GM21786 (cell line): ENCODE data around the gene ZNF774.
"Not testable (repeated sequence)": the region's sequence is repeated elsewhere in the genome, so short reads cannot be mapped to it uniquely, and the experiment has no call there.

Experiments
- ATAC-seq: cut with Tn5 transposase; IDR thresholded peaks from one replicate; pipeline ENCODE4 v1.9.1; 2021; ENCODE audit not compliant: unreplicated experiment

Gene ZNF774

DNA sequence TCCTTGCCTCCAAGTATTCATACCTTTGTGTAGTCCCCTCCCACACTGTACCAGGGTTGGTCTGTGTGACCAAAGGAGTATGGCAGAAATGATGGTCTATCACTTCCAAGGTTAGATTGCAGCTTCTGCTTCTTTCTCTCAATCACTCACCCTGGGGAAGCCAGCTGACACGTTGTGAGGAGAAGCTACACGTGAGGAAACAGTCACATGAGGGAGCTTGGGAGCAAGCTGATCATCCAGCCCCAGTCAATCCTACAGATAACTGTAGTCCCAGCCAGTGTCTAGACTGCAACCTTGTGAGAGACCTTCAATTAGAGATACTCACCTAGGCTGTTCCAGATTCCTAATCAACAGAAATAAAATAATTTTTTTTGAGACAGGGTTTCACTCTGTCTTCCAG lies 6.2 kb upstream of the ZNF774 start:
- ATAC-seq, result no peak

DNA sequence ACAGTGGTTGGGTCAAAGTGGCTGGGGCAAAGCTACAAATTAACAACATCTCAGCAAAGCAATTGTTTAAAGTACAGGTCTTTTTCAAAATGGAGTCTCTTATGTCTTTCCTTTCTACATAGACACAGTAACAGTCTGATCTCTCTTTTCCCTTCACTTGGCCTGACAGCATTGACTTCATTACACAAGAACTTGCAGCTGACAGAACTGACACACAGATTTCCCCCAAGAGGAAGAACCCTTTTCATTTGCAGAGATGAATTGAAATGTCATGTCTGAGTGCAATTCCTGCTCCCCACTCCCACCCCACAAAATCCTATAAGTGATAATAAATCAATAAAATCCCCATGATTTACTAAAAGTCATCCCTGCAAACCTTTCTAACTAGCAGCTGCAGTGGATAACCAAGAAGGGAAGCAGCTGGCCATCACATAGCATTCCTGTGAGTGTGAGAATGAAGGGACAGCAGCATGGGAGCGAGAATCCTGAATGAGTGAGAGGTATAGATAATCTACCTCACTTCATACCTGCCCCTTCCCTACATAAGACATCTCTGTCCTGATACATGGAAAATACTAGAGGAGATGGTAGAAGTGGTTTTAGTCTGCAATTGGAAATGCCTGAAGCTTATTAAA lies 4.5 kb upstream of the ZNF774 start:
- ATAC-seq, result not testable (repeated sequence)

GRCh38 chr15:90348456-90348855 lies 3.6 kb upstream of the ZNF774 start:
- no peak for ATAC-seq

DNA sequence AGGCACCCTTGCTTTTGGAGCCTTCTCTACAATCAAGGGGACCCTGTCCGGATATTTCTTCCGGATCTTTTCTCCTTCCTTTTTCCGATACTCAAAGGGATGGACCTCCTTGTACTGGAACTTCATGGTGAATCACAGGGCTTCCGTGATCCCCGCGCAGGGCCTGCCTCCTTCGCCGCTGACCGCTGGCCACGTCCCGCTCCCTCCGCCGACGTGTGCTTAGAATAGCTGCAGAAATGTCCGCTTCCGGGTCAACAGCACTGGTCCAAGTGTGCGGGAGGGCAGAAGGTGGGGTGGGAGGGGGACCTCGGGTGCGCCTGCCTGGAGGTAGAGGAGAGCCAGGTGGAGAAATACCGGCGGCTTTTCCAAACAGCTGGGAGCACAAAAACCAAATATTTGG lies 3.0 kb upstream of the ZNF774 start:
- ATAC-seq, result no peak

DNA sequence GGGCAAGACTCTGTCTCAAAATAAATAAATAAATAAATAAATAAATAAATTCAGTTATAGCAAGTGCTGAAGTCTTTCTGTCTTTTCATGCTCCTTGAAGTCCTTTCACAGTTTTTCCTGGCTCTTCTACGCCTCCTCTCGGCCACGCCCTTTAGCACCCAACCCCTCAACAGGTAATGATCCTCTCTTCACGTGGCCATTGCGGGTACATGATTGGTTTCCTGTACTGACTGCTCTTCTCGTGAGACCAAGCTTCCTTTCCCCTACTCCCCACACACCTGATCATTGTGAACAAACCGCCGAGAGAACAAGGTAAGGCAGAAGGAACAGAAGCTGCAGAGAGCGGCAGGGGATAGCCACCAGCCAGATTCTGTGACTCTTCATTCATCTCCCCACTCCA lies 2.3 kb upstream of the ZNF774 start:
- no peak for ATAC-seq

DNA sequence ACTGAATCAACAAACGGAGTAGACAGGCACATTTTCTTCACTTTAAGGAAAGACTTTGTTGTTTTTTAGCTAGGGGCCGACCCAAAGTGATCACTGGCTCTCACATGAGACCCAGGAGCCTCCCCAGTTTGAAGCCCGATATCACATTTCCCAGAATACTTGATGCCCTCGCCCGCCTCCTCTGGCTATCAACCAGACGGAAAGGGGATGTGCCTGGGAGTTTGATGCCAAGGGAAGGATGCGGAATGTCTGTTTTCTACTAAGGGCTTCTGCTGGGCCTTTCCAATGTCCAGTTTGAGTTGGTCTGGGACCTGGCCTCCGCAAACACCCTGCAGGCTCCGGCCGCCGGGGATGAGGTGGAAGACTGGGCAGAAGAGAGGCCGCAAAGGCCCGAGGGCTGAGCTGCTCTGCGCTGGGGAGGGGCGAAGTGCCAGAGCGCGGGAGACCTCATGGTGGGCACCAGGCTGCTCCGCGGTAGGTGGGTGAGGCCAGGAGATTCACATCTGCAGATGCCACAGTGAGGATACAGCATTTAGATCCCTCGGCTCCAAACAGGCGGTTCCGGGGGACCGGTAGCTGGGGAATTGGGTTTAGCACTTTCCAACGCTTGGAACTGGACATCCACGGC lies 491 bp upstream of the ZNF774 start:
- no peak for ATAC-seq

GRCh38 chr15:90354986-90355385 lies 2.9 kb downstream of the ZNF774 start:
- ATAC-seq, result no peak

- no peak for ATAC-seq
Measured at GRCh38 chr15:90358124-90359033, 6.3 kb downstream of the ZNF774 start.

DNA sequence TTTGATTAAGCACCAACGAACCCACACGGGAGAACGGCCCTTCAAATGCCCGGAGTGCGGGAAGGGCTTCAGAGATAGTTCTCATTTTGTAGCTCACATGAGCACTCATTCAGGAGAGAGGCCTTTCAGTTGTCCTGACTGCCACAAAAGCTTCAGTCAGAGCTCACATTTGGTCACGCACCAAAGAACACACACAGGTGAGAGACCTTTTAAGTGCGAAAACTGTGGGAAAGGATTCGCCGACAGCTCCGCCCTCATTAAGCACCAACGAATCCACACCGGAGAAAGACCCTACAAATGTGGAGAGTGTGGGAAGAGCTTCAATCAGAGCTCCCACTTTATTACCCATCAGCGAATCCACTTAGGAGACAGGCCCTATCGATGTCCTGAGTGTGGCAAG lies 8.7 kb downstream of the ZNF774 start:
- ATAC-seq, result no peak

- no peak for ATAC-seq
Measured at GRCh38 chr15:90362936-90363212, 10.8 kb downstream of the ZNF774 start.

- ATAC-seq, result no peak
Measured at GRCh38 chr15:90364251-90364650, 12.2 kb downstream of the ZNF774 start.

DNA sequence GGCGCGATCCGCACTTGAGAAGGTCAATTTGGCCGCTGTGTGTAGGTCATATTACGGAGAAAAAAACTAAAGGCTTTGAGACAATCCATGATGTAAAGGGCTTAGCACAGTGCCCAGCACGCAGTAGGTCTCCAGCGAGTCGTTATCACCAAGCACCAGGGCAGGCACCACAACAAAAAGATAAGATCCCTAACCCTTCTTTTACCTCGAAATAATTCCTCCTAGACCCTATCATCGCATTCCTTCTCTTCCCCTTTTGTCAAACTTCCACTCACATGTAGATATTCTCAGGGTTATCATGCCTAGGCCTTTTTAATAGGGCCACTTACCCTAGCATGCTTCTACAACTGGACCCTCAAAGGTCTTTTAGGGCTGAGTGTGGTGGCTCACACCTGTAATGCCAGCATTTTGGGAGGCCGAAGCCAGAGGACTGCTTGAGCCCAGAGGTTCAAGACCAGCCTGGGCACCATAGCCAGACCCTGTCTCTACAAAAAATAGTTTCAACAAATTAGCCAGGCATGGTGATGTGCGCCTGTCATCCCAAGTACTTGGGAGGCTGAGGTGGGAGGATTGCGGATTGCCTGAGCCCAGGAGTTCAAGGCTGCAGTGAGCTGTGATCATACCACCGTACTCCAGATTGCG lies 13.5 kb downstream of the ZNF774 start:
- no peak for ATAC-seq

DNA sequence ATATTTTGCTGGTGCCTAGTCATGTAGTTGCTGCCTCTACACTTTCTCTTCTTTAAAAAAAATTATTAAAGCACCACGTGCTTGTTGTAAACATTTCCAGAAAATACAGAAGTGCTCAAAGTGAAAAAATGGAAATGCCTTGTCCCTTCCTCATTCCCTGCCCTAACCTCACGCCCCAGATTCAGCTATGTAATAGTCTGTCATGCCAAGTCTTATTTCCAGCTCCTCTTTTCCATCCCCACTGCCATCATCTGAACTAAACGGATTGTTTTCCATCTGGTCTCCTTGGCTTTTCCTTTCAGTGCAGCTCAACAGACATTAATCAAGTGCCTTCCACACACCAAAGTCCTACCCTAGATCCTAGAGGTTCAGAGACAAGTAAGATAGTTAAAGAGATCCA lies 15.5 kb downstream of the ZNF774 start:
- no peak for ATAC-seq

- ATAC-seq, result no peak
Measured at GRCh38 chr15:90375071-90375470, 23.0 kb downstream of the ZNF774 start.

GRCh38 chr15:90376789-90377188 lies 24.7 kb downstream of the ZNF774 start:
- ATAC-seq, result no peak

DNA sequence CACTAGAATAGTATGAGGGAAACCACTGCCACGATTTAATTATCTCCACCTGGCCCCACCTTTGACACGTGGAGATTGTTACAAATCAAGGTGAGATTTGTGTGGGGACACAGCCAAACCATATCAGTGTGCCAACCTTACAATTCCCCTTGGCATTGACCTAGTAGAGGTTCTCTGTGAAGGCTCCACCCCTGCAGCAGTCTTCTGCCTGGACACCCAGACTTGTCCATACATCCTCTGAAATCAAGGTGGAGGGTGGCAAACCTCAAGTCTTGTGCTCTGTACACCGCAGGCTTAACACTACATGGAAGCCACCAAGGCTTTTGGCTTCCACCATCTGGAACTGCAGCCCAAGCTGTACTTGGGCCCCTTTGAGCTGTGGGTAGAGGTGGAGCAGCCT lies 27.2 kb downstream of the ZNF774 start:
- no peak for ATAC-seq

- no peak for ATAC-seq
Measured at GRCh38 chr15:90381515-90381914, 29.4 kb downstream of the ZNF774 start.

DNA sequence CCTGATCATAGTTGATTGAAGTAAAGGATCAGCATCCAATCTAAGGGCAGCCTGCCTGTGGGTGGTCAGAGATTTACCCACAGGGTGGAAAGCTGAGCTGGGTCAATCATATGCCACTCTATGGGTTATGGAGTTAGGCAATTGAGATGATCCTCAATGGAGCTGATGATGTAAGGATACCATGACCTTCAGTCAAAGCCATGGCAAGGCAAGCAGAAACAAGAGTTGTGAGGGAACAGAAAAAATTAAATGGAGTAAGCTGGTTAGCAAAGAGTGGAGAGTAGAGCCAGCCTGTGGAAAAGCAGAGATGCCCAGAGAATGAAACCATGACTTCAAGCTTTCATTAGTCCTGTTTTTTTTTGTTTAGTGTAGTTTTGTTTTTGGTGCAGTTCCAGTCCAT lies 30.2 kb downstream of the ZNF774 start:
- no peak for ATAC-seq

- no peak for ATAC-seq
Measured at GRCh38 chr15:90386221-90386620, 34.1 kb downstream of the ZNF774 start.

DNA sequence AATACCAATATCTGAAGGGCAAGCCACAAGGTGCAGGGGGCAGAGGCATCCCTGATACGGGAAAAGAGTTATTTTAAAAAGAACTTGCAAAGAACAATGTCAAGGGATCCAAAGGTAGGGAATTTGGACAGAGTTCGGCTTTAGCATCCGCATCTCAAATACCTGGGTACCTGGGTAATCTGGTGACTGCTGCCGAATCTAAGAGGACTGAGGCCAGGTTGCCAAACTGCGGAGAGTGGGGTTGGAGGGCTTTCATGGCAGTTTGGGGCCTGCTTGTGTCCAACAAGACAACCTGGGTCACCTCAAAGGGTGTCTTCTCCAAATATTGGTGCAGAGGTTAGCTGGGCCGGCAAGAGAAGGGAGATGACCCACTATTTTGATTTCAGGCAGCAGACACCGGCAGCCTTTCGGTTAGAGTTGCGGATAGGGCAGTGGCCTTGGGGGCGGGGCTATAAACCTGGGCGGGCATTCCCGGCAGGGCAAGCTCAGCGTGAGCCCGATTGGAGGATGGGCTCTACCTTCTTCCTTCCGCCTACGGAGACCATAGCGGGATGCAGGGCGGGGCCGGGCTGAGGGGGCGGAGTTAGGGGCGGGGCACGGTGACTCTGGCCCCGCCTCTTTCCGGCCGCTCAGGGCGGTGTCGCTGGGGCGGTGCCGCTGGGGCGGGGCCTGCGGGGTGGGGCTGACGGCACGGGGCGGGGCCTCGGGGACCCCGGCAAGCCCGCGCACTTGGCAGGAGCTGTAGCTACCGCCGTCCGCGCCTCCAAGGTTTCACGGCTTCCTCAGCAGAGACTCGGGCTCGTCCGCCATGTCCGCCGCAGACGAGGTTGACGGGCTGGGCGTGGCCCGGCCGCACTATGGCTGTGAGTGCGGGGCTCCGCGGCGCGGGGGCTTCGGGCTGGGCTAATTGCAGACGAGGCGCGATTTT lies 35.7 kb downstream of the ZNF774 start, which contains the start of gene IQGAP1:
Gene IQGAP1, plus strand, starts transcription at position 709 of the 928 bp plus-strand sequence. Its CDS starts 100 bp downstream, at position 809.
- peak; percentile 96 for ATAC-seq
